ENCODE results near the gene NOTO.

GRCh38 chr2:73237168-73237567 lies 34.8 kb downstream of the NOTO start:
- no peak for TF ChIP-seq CTCF (IDR thresholded peaks at IDR 0.05)
- TF ChIP-seq EZH2 (IDR thresholded peaks at IDR 0.05; ENCODE audit: borderline replicate concordance, insufficient read depth, low read depth, low read length, poor library complexity, severe bottlenecking) = no peak

Measured in B cell (primary cell).